Heart right ventricle (tissue), 16 donors: ENCODE results near the gene TNP1. TPM values are rescaled to one million over a fixed set of nuclear protein-coding genes. Genes with fewer than 3 reads are reported as not detected.

Experiments used
- ATAC-seq, 8 donors: fragments of 200-7000 bp; cut with Tn5 transposase; one replicate each; pipeline ENCODE4 v1.9.1; 2020; ENCODE audit warnings: mild to moderate bottlenecking in 8 of 8, moderate library complexity in 8 of 8, moderate number of reproducible peaks in 1 of 8
- DNase-seq, 2 donors: peaks; one replicate each; pipeline ENCODE4 v3.0.0-alpha.2; 2020
- H3K27ac ChIP-seq, 10 donors: fragments of 200-600 bp; sonication (generic) in 2 of 10; one replicate each; pipeline versions ENCODE4 v1.5.0 to v1.8.0; 2020 to 2022; ENCODE audit warnings: mild to moderate bottlenecking in 3 of 10
- H3K27me3 ChIP-seq, 7 donors: fragments of 200-600 bp; one replicate each; pipeline ENCODE4 v1.8.0; 2021 to 2022; ENCODE audit warnings: mild to moderate bottlenecking in 2 of 7
- H3K36me3 ChIP-seq, 9 donors: fragments of 200-600 bp; sonication (generic) in 1 of 9; one replicate each; pipeline versions ENCODE4 v1.5.0 to v1.8.0; 2020 to 2022; ENCODE audit warnings: mild to moderate bottlenecking in 2 of 9
- H3K4me1 ChIP-seq, 9 donors: fragments of 200-600 bp; sonication (generic) in 1 of 9; one replicate each; pipeline versions ENCODE4 v1.5.0 to v1.8.0; 2020 to 2022; ENCODE audit warnings: mild to moderate bottlenecking in 4 of 9
- H3K4me3 ChIP-seq, 10 donors: fragments of 200-600 bp; sonication (generic) in 2 of 10; one replicate each; pipeline versions ENCODE4 v1.5.0 to v1.8.0; 2020 to 2022; ENCODE audit warnings: mild to moderate bottlenecking in 7 of 10, moderate library complexity in 2 of 10
- H3K9me3 ChIP-seq, 11 donors: fragments of 200-600 bp in 10 of 11; sonication (generic) in 2 of 11; one replicate each; pipeline versions ENCODE4 v1.5.0 to v1.8.0; 2013 to 2022; ENCODE audit warnings: mild to moderate bottlenecking in 2 of 11, control low read depth in 1 of 11, moderate library complexity in 1 of 11
- CTCF ChIP-seq, 9 donors: fragments of 200-600 bp; sonication (generic) in 2 of 9; IDR thresholded peaks; one replicate each; pipeline versions ENCODE4 v1.5.0 to v1.8.0; 2021 to 2022; ENCODE audit warnings: antibody characterized with exemption in 9 of 9, mild to moderate bottlenecking in 5 of 9, moderate library complexity in 1 of 9
- WGBS, 2 donors: extraction: QIAGEN DNeasy Blood & Tissue Kit; methylation state at CpG; one replicate each; pipeline ENCODE4 v1.1.7; 2013; ENCODE audit warnings: inconsistent platforms in 1 of 2; 5-methylcytosine and 5-hydroxymethylcytosine counted together
- intact Hi-C, 10 donors: fragments of 100-400 bp; cut with DNase I; formaldehyde crosslinking; loops; one replicate each; pipeline versions ENCODE4 v1.11.1 to v1.14.2; 2022
- polyA plus RNA-seq, 2 donors: library from polyadenylated mRNA; stranded (reverse); fragments of 200-250 nt; gene quantifications; one replicate each; pipeline ENCODE4 v1.2.3, GENCODE V29; 2013
- total RNA-seq, 10 donors: library from RNA; stranded (reverse); fragmentation: NEBNext Ultra II Directional in 3 of 10; extraction: Animal tissue kit (Norgen Biotek cat#: 25700) in 3 of 10; gene quantifications; one replicate each; pipeline versions ENCODE4 v1.2.1 to v1.2.4, GENCODE V29; 2021 to 2023
- donor health status: Arrhythmogenic right ventricular cardiomyopathy.
- donor health status: ischemic (EF 13 %, LVEDD 7.1; RV severe dilation, severe dysfunction).
- donor health status: healthy with polysubstance abuse.
- donor health status: DM: no; HTN: yes; CAD: no.
- donor health status: DM: no; HTN: no; CAD: no.
- donor health status: ischemic (EF 25% LVEDD 6.9; RV normal size, moderate dysfunction).
- donor health status: ischemic (EF 25% LVEDD 5.7; RV mildly dilated, moderate dysfunction).
- donor health status: healthy.
- donor health status: DM: yes; HTN: yes; CAD: no.
- donor health status: Ischemic cardiomyopathy.
- donor health status: ischemic (EF 35%, LVEDD 5.7; RV mildly dilated, moderate dysfunction).
- donor health status: nonischemic (EF 11% LVEDD 7.7; RV severe dilation, severe dysfunction).
- donor health status: DM: yes; HTN: yes; CAD: no.
- donor health status: PGD.
- donor health status: ischemic (EF 29% LVEDD 5.4; RV normal size, mild dysfunction).
- donor health status: nonischemic (EF 23%, LVEDD 6.1; RV moderate dilation, normal function).

The TNP1 gene
- total and polyA plus RNA-seq, 12 donors, result not detected

- Histone ChIP-seq H3K27ac (no peak overlapping the region), H3K9me3 (no peaks in the 10 kb centered on the region), H3K36me3 (no peaks in the 10 kb centered on the region), H3K4me3 (no peak overlapping the region), H3K4me1 (peaks cover 3 to 42% (median 18%) of the 10 kb centered on the region in 9 donors), H3K27me3 (no peaks in the 10 kb centered on the region)
- ATAC-seq (no peak), DNase-seq (no peak)
- intact Hi-C loops, result no loop called here
- TF ChIP-seq CTCF (IDR thresholded peaks at IDR 0.05), result no peak
- 66 to 73% methylated on average over 6 of the region's 6 CpGs for WGBS, 2 donors
Measured at GRCh38 chr2:216827073-216827720, 32.7 kb downstream of the TNP1 start.

GRCh38 chr2:216822470-216822869 lies 37.4 kb downstream of the TNP1 start:
- peaks cover 0 to 10% (median 6%) of the 10 kb centered on the region in 9 donors for H3K4me1 ChIP-seq
- intact Hi-C loops, result no loop called here
- WGBS, 2 donors, result 92 to 94% methylated on average over 1 of the region's 1 CpG
- H3K4me3 ChIP-seq, result no peak overlapping the region
- H3K9me3 ChIP-seq, result no peaks in the 10 kb centered on the region
- DNase-seq (no peak), ATAC-seq (no peak)
- no peaks in the 10 kb centered on the region for H3K36me3 ChIP-seq
- TF ChIP-seq CTCF (IDR thresholded peaks at IDR 0.05), result no peak
- H3K27ac ChIP-seq, result no peak overlapping the region
- H3K27me3 ChIP-seq, result no peaks in the 10 kb centered on the region

- no peaks in the 10 kb centered on the region for H3K36me3 ChIP-seq
Measured at GRCh38 chr2:216820709-216821108, 39.2 kb downstream of the TNP1 start.

GRCh38 chr2:216819766-216820165 lies 40.1 kb downstream of the TNP1 start:
- Histone ChIP-seq H3K4me3 (no peak overlapping the region), H3K9me3 (no peaks in the 10 kb centered on the region), H3K27ac (no peak overlapping the region), H3K27me3 (no peaks in the 10 kb centered on the region), H3K36me3 (no peaks in the 10 kb centered on the region), H3K4me1 (no peaks in the 10 kb centered on the region)
- no peak for DNase-seq
- no peak for ATAC-seq
- no peak for TF ChIP-seq CTCF (IDR thresholded peaks at IDR 0.05)
- intact Hi-C loops, result no loop called here
- 94 to 95% methylated on average over 8 of the region's 8 CpGs for WGBS, 2 donors

More at GRCh38 chr2:216820709-216821108, 39.2 kb downstream of the TNP1 start:
- Histone ChIP-seq H3K27me3 (no peaks in the 10 kb centered on the region), H3K9me3 (no peaks in the 10 kb centered on the region), H3K4me3 (no peak overlapping the region), H3K4me1 (no peaks in the 10 kb centered on the region), H3K27ac (no peak overlapping the region)
- 92 to 94% methylated on average over 3 of the region's 3 CpGs for WGBS, 2 donors
- DNase-seq (no peak), ATAC-seq (no peak)
- no peak for TF ChIP-seq CTCF (IDR thresholded peaks at IDR 0.05)
- intact Hi-C loops, result no loop called here
